Skeletal muscle cell (primary cell): ENCODE results near the gene SLC12A6.
"Not testable (repeated sequence)": the region's sequence is repeated elsewhere in the genome, so short reads cannot be mapped to it uniquely, and the experiment has no call there.

Experiments used
- DNase-seq: peaks from one replicate; pipeline ENCODE4 v3.0.0-alpha.2; 2010; ENCODE audit warnings: low read depth
- H3K4me3 ChIP-seq: 2 replicates; pipeline ENCODE4 v1.5.1; 2011; ENCODE audit warnings: low read depth, mild to moderate bottlenecking, control low read depth, low read length, moderate library complexity

SLC12A6 gene

GRCh38 chr15:34358948-34359347 is 21.4 kb upstream of the SLC12A6 start:
- H3K4me3 ChIP-seq: no peak overlapping the region
- DNase-seq: no peak

- no peak for DNase-seq
- no peak overlapping the region for H3K4me3 ChIP-seq
These were observed 20.8 kb upstream of the SLC12A6 start for GRCh38 chr15:34358367-34358766.

GRCh38 chr15:34357653-34358052 is 20.1 kb upstream of the SLC12A6 start:
- no peak overlapping the region for H3K4me3 ChIP-seq
- no peak for DNase-seq

- DNase-seq: no peak
These were observed 17.7 kb upstream of the SLC12A6 start for GRCh38 chr15:34355241-34355640.

GRCh38 chr15:34354286-34354685 is 16.7 kb upstream of the SLC12A6 start:
- no peak for DNase-seq
- H3K4me3 ChIP-seq: no peak overlapping the region

More at GRCh38 chr15:34355241-34355640, 17.7 kb upstream of the SLC12A6 start:
- H3K4me3 ChIP-seq: no peak overlapping the region

- no peak for DNase-seq
These were observed 16.0 kb upstream of the SLC12A6 start for GRCh38 chr15:34353627-34354026.

GRCh38 chr15:34352996-34353395 is 15.4 kb upstream of the SLC12A6 start:
- not testable (repeated sequence) for DNase-seq

More at GRCh38 chr15:34353627-34354026, 16.0 kb upstream of the SLC12A6 start:
- H3K4me3 ChIP-seq: no peak overlapping the region

GRCh38 chr15:34349769-34350168 is 12.2 kb upstream of the SLC12A6 start:
- H3K4me3 ChIP-seq: no peak overlapping the region
- no peak for DNase-seq

More at GRCh38 chr15:34352996-34353395, 15.4 kb upstream of the SLC12A6 start:
- not testable (repeated sequence) for H3K4me3 ChIP-seq

- no peak for DNase-seq
- no peak overlapping the region for H3K4me3 ChIP-seq
These were observed 11.2 kb upstream of the SLC12A6 start for GRCh38 chr15:34348735-34349300.

- no peak overlapping the region for H3K4me3 ChIP-seq
- DNase-seq: no peak
These were observed 10.5 kb upstream of the SLC12A6 start for GRCh38 chr15:34347951-34348638.

GRCh38 chr15:34342737-34343575 is 5.4 kb upstream of the SLC12A6 start, which contains the start of the genes NOP10 and NUTM1:
Gene NOP10, minus strand, starts transcription at chr15:34343136. Its CDS starts 63 bp downstream, at chr15:34343073.
Gene NUTM1, plus strand, starts transcription at chr15:34343315. Its CDS starts 382 bp downstream, at chr15:34343697.
- H3K4me3 ChIP-seq: peak within 1 kb of the TSS; percentile 60

GRCh38 chr15:34342213-34342736 is 4.7 kb upstream of the SLC12A6 start:
- peak overlapping the region; percentile 60 for H3K4me3 ChIP-seq
- not testable (repeated sequence) for DNase-seq

More at GRCh38 chr15:34342737-34343575, 5.4 kb upstream of the SLC12A6 start, which contains the start of the genes NOP10 and NUTM1:
- DNase-seq: peak; percentile 77

GRCh38 chr15:34341381-34342212 is 4.0 kb upstream of the SLC12A6 start:
- H3K4me3 ChIP-seq: peak overlapping the region; percentile 60

GRCh38 chr15:34339946-34340345 is 2.4 kb upstream of the SLC12A6 start:
- no peak for DNase-seq
- H3K4me3 ChIP-seq: no peak overlapping the region

More at GRCh38 chr15:34341381-34342212, 4.0 kb upstream of the SLC12A6 start:
- no peak for DNase-seq

- H3K4me3 ChIP-seq: peak overlapping the region; percentile 88
- DNase-seq: no peak
These were observed 766 bp upstream of the SLC12A6 start for GRCh38 chr15:34338347-34338746.

GRCh38 chr15:34336991-34337556 is 507 bp downstream of the SLC12A6 start:
- peak overlapping the region; percentile 88 for H3K4me3 ChIP-seq
- no peak for DNase-seq

GRCh38 chr15:34336231-34336990 is 1.2 kb downstream of the SLC12A6 start:
- H3K4me3 ChIP-seq: peak overlapping the region; percentile 88
- DNase-seq: no peak
